Upper lobe of right lung (tissue), 1 donor: ENCODE measurements around the gene FHIT. TPM values are rescaled to one million over a fixed set of nuclear protein-coding genes. Genes with fewer than 3 reads are reported as not detected.

Experiments used
- ATAC-seq: fragments of 200-7000 bp; cut with Tn5 transposase; one replicate; pipeline ENCODE4 v1.9.1; 2020; ENCODE audit warnings: mild to moderate bottlenecking, moderate library complexity
- DNase-seq: peaks from one replicate; pipeline ENCODE4 v3.0.0-alpha.2; 2020
- H3K27ac ChIP-seq: fragments of 200-600 bp; one replicate; pipeline ENCODE4 v1.8.0; 2022
- H3K27me3 ChIP-seq: fragments of 200-600 bp; one replicate; pipeline ENCODE4 v1.8.0; 2022; ENCODE audit warnings: mild to moderate bottlenecking
- H3K36me3 ChIP-seq: fragments of 200-600 bp; one replicate; pipeline ENCODE4 v1.8.0; 2022
- H3K4me1 ChIP-seq: fragments of 200-600 bp; one replicate; pipeline ENCODE4 v1.8.0; 2022
- H3K4me3 ChIP-seq: fragments of 200-600 bp; one replicate; pipeline ENCODE4 v1.8.0; 2022; ENCODE audit warnings: mild to moderate bottlenecking
- H3K9me3 ChIP-seq: fragments of 200-600 bp; one replicate; pipeline ENCODE4 v1.8.0; 2022
- CTCF ChIP-seq: fragments of 200-600 bp; IDR thresholded peaks from one replicate; pipeline ENCODE4 v1.8.0; 2022; ENCODE audit warnings: antibody characterized with exemption
- intact Hi-C: fragments of 100-400 bp; cut with DNase I; formaldehyde crosslinking; loops from one replicate; pipeline ENCODE4 v1.11.0; 2022
- total RNA-seq: library from RNA; stranded (reverse); fragmentation: NEBNext Ultra II Directional; extraction: Animal tissue kit (Norgen Biotek cat#: 25700); gene quantifications from one replicate; pipeline ENCODE4 v1.2.1, GENCODE V29; 2021
- donor health status: DM: no; HTN: yes; CAD: no; lungs with severe emphysema.

FHIT gene
- total RNA-seq, 1 donor from 2014 or later, result 9.6 TPM

- TF ChIP-seq CTCF, result no peak
- no peak for ATAC-seq
- intact Hi-C loops, result no loop called here
These were observed 1385.9 kb downstream of the FHIT start for GRCh38 chr3:59865351-59865750.

DNA sequence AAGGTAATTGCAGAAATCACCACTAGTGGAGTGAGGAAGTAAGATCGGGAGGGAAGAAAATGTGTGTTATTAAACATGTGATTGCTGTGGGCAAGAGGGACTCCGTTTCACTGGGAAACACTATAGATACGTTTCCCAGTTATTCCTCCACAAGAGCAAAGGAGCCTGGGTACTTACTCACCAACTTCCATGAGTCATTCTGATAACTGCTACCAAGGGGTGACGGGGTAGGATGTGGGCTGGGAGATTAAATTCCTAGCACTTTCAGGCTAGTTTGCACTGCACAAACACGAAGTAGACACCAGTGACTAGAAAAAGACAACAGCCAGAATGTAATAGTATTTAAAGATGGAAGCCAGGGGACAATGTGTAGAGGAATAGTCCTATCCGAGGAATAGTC lies 1388.6 kb downstream of the FHIT start:
- intact Hi-C loops, result no loop called here
- no peak overlapping the region for H3K4me3 ChIP-seq
- DNase-seq (no peak), ATAC-seq (no peak)
- H3K27ac ChIP-seq, result no peak overlapping the region
- no peaks in the 10 kb centered on the region for H3K36me3 ChIP-seq
- H3K9me3 ChIP-seq, result no peaks in the 10 kb centered on the region
- no peaks in the 10 kb centered on the region for H3K27me3 ChIP-seq
- TF ChIP-seq CTCF, result no peak
- H3K4me1 ChIP-seq, result no peaks in the 10 kb centered on the region

More at GRCh38 chr3:59865351-59865750, 1385.9 kb downstream of the FHIT start:
- no peak overlapping the region for H3K27ac ChIP-seq
- H3K4me3 ChIP-seq, result no peak overlapping the region
- no peaks in the 10 kb centered on the region for H3K4me1 ChIP-seq
- H3K36me3 ChIP-seq, result no peaks in the 10 kb centered on the region
- H3K9me3 ChIP-seq, result no peaks in the 10 kb centered on the region
- H3K27me3 ChIP-seq, result no peaks in the 10 kb centered on the region
- no peak for DNase-seq

DNA sequence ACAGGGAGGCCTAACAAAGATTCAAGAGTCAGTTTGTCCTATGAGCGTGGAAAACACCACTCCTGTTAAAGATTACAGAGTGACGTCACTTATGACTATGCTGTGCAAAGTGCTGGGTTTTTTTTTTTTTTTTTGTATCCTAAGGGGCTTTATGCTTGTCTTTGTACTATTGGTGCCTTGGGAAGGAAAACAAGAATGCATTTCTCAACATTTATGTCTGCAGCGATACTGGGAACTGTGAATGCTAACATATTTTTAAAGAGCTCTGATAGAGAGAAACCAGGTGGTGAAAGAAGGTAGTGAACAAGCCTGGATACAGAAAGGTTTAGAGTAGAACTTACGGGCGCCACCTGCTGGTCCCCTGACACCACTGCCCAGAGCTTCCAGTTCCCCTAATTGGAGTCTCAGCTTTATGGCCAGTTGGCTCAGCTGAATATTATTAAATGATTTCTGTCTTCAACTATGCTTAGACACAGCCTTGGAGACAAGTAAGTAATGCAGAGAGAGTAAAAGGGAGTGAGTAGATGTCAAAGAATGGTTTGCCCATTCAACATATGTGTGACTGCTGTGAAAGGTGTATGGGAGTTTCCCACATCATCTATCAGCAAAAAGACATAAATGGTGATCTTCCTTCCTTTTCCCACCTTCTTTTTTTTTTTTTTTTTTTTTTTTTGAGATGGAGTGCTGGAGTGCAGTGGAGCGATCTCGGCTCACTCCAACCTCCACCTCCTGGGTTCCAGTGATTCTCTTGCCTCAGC lies 1393.5 kb downstream of the FHIT start:
- Histone ChIP-seq H3K4me3 (no peak overlapping the region), H3K36me3 (no peaks in the 10 kb centered on the region), H3K27ac (no peak overlapping the region), H3K9me3 (no peaks in the 10 kb centered on the region), H3K27me3 (no peaks in the 10 kb centered on the region), H3K4me1 (peaks cover 5% of the 10 kb centered on the region)
- DNase-seq (peak; percentile 85), ATAC-seq (peak; percentile 99)
- intact Hi-C loops, result no loop called here
- TF ChIP-seq CTCF, result peak; percentile 92

GRCh38 chr3:59856934-59857460 lies 1394.3 kb downstream of the FHIT start:
- no peaks in the 10 kb centered on the region for H3K36me3 ChIP-seq
- no peaks in the 10 kb centered on the region for H3K27me3 ChIP-seq
- H3K4me1 ChIP-seq, result peaks cover 5% of the 10 kb centered on the region
- ATAC-seq (no peak), DNase-seq (no peak)
- intact Hi-C loops, result no loop called here
- no peak overlapping the region for H3K27ac ChIP-seq
- no peak for TF ChIP-seq CTCF
- no peaks in the 10 kb centered on the region for H3K9me3 ChIP-seq
- H3K4me3 ChIP-seq, result no peak overlapping the region

DNA sequence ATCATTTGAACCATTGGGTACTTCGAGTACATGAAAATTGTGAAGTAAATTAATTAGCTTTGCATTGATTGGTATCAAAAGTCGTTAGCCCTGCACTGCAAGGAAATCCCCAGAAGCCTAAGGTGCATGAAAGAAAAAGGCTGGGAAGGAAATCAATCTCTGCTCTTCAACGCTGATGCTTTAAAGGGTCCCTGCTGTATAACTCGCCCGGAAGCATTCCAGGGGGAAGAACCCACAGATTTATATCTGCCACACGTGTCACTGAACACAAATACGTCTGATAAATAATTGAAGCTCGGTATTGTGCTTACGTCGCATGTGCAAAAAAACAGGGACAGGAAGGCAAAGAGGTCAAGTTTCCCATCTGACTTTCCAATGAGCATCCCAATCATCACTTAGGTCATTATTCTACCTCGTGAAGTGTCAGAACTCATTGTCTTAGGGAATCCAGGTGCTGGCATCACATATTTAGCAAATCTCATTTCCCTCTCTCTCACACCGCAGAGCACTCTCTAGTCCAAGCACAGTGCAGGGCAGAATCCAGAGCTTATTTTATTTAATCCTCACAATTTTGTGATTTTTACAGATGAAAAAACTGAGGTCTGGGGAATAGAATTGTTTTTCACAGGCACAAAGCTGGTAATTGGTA lies 1397.1 kb downstream of the FHIT start:
- Histone ChIP-seq H3K27ac (no peak overlapping the region), H3K27me3 (no peaks in the 10 kb centered on the region), H3K9me3 (no peaks in the 10 kb centered on the region), H3K36me3 (no peaks in the 10 kb centered on the region), H3K4me3 (no peak overlapping the region), H3K4me1 (peaks cover 5% of the 10 kb centered on the region)
- intact Hi-C loops, result no loop called here
- no peak for TF ChIP-seq CTCF
- DNase-seq (no peak), ATAC-seq (no peak)
